ENCODE data around the gene PCNX3. TPM values are rescaled to one million over a fixed set of nuclear protein-coding genes. Genes with fewer than 3 reads are reported as not detected.
A peak's percentile ranks its signal among the peaks of the same experiment; 100 is the strongest.
"Not testable (repeated sequence)": the region's sequence is repeated elsewhere in the genome, so short reads cannot be mapped to it uniquely, and the experiment has no call there.

Gene PCNX3
- total RNA-seq, 2 experiments from 2014 or later = 40.9 to 42.6 TPM

DNA sequence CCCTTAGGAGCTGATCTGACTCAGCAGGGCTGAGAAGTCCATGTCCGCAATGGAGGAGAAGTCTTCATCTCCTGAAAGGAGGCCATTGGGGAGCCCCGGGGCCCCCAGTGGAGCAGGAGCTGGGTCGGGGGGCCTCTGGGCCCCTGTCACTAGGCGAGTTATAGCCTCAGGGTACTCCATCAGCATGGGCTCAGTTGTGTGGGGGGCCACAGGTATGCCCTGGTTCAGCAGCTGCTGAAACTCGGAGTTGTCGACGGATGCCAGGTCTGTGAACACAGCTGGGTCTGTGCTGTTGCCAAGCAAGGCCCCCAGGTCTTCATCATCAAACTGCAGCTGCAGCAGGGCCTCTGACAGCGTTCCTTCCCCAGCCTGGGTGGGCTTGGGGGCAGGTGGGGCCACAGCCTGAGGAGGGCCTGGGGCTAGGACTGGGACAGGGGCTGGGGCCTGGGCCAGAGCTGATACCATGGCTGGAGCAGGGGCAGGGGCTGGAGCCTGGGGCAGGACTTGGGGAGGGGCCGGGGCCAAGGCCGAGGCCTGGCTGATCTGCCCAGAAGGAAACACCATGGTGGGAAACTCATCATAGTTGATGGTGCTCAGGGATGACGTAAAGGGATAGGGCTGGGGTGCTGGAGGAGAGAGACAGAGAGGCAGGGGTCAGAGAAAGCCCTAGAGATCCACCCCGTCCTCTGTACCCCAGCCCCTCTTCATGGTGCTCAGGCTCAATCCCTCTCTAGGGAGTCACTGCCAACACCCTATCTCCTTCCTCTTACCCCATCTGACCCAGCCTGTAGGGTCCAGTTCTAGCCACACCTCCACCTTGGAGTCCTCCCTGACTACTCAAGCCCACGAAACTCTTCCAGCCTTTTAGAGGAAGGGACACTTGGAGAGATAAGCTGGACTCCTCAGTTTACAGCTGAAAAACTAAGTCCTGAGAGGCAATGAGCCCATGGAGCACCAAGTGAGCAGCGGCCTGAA, 39.1 kb downstream of the PCNX3 start:
- H3K27ac Mint-ChIP-seq = peak overlapping the region; percentile 62
- H3K27me3 Mint-ChIP-seq = no peaks in the 10 kb centered on the region
- no peak overlapping the region for H3K4me3 Mint-ChIP-seq
- no peaks in the 10 kb centered on the region for H3K9me3 Mint-ChIP-seq
- DNase-seq = no peak
- H3K4me1 Mint-ChIP-seq = peaks cover 41% of the 10 kb centered on the region
- H3K36me3 Mint-ChIP-seq = peaks cover 28% of the 10 kb centered on the region

DNA sequence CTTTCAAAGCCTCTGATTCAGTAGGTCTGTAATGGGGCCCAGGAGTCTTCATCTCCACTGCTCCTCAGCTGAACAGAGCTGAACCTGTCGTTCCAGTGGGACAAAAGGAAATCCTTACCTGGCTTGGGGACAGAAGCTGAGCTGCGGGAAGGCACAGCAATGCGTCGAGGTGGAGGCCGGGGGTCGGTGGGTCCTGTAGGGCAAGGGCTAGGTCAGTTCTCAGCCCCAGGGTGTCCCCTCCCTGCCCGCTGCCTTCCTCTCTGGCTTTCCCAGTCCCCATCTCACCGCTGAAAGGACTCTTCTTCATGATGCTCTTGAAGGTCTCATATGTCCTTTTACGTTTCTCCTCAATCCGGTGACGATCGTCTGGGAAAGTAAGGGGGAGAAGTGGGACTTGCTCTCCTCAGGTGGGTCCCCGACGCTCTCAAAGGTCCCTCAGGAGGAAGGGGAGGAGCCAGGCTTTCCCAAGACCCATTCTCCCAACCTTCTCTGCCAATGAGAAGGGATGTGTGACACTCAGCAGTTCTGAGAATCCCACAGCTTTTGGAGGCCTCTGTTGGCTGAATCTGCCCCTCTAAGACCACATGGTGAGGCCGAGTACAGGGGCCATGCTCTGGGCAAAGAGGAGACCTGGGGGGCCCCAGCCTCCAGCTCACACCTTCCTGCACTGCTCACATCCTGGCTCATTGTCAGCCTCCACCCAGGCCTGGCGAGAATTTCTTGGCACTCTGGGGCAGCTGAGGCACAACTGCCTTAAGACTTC, 40.2 kb downstream of the PCNX3 start:
- Mint-ChIP-seq H3K27ac (peak overlapping the region; percentile 62), H3K4me1 (peaks cover 49% of the 10 kb centered on the region)

DNA sequence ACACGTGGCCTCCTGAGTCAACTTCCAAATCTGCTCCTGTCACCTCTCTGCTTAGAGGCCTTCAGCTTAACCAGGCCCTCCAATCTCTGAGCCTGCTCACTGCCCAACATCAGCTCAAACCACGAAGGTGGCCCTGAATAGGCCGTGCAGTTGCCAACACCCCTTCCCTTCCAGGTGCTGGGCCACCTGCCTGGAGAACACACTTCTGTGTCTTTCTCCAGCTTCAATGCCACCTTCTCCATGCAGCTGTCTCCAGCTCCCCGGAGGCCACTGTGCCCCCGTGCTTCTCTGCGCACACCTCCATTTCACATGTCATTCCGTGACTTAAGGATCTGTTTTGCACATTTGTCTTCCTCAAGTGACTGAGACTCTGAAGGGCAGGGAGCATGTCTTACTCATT, 41.9 kb downstream of the PCNX3 start:
- no peak for DNase-seq
- H3K4me1 Mint-ChIP-seq = peaks cover 42% of the 10 kb centered on the region
- no peak overlapping the region for H3K4me3 Mint-ChIP-seq
- H3K27me3 Mint-ChIP-seq = no peaks in the 10 kb centered on the region
- peaks cover 36% of the 10 kb centered on the region for H3K36me3 Mint-ChIP-seq
- no peaks in the 10 kb centered on the region for H3K9me3 Mint-ChIP-seq
- peak overlapping the region; percentile 5 for H3K27ac Mint-ChIP-seq

More for the DNA sequence above, 40.2 kb downstream of the PCNX3 start:
- peaks cover 35% of the 10 kb centered on the region for H3K36me3 Mint-ChIP-seq
- no peak for DNase-seq
- no peaks in the 10 kb centered on the region for H3K27me3 Mint-ChIP-seq
- H3K4me3 Mint-ChIP-seq = no peak overlapping the region
- H3K9me3 Mint-ChIP-seq = no peaks in the 10 kb centered on the region

DNA sequence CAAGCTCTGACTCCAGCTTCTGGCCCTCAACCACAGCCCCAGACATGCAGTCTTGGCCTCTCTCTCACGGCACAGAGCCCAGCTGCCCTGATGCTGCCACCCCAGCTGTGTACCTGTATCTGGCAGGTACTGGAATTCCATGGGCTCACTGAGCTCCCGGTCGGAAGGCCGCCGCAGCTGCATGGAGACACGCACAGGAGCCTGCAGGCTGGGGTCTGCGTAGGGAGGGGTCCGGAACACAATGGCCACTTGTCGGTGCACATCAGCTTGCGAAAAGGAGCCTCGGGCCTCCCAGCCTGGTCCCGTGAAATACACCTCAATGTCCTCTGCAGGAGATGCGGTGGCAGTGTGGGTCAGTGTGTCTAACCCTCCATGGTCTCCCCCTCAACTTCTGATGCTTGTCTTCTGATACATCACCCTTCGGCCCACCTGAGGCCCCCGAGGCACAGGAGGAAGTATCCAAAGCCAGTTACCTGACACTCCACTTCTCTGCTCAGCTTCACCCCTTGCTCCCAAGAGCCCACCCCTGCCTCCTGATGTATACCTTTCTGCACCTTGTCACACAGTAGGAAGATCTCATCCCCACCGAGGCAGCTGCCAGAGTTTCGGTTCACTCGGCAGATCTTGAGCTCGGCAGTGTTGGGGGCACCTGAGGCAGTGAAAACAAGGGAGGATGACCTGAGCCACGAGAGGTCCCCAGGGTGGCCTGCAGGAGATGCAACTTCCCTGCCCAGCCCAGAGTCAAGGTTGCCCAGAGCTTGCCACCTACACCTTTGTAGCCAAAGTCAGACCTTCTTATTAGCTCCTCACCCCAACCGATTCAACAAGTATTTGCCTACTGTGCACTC, 42.8 kb downstream of the PCNX3 start:
- H3K36me3 Mint-ChIP-seq = peaks cover 36% of the 10 kb centered on the region
- no peaks in the 10 kb centered on the region for H3K9me3 Mint-ChIP-seq
- peak overlapping the region; percentile 77 for H3K27ac Mint-ChIP-seq
- DNase-seq = no peak
- peak overlapping the region; percentile 8 for H3K4me3 Mint-ChIP-seq
- peaks cover 35% of the 10 kb centered on the region for H3K4me1 Mint-ChIP-seq
- no peaks in the 10 kb centered on the region for H3K27me3 Mint-ChIP-seq

DNA sequence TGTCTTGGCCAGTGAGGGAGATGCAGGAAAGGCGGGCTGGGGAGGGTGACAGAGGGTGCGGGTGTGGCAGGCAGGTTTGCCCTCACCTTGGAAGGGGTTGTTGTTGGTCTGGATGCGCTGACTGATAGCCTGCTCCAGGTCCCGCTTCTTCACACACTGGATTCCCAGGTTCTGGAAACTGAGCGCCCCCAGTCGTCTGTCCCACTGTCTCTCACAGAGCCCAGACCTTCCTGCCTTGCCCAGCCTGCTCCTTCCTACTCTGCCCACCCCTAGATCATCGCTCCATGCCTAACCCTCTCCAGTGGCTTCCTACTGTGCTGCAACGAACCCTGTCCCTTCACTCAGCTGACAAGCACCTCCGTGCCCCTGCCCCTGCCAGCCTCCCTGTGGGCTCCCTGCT, 44.5 kb downstream of the PCNX3 start:
- Mint-ChIP-seq H3K9me3 (no peaks in the 10 kb centered on the region), H3K4me1 (peaks cover 33% of the 10 kb centered on the region), H3K27ac (peak overlapping the region; percentile 66), H3K4me3 (peak overlapping the region; percentile 16), H3K36me3 (peaks cover 29% of the 10 kb centered on the region), H3K27me3 (no peaks in the 10 kb centered on the region)
- DNase-seq = no peak

DNA sequence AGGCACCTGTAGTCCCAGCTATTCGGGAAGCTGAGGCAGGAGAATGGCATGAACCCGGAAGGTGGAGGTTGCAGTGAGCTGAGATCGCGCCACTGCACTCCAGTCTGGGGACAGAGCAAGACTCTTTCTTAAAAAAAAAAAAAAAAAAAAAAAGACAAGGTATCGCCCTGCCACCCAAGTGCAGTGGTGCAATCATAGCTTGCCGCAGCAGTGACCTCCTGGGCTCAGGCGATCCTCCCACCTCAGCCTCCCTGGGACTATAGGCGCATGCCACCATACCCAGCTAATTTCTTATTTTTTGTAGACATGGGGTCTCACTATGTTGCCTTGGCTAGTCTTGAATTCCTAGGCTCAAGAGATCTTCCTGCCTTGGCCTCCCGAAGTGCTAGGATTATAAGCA, 45.3 kb downstream of the PCNX3 start:
- H3K27ac Mint-ChIP-seq = peak overlapping the region; percentile 51

DNA sequence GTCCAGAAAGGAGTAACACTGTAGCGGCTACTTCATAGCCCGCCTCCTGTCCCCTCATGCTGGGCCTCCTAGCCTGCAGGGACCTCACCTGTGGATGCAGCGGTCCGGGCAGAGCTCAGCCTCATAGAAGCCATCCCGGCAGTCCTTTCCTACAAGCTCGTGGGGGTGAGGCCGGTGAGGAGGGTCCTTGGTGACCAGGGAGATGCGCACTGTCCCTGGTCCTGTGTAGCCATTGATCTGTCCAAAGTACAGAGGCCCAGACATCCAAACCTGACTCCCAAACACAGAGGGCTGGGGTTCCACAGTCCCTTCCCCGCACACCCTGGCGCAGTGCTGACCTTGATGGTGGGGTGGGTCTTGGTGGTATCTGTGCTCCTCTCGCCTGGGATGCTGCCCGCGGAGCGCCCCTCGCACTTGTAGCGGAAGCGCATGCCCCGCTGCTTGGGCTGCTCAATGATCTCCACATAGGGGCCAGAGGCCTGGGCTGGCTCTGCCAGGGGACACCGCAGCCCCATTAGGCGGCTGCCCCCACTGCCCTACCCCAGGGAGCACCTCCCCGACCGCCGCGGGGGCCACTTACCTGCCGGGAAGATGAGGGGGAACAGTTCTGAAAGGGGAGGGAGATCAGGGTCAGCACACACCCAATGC, 46.1 kb downstream of the PCNX3 start:
- H3K4me1 Mint-ChIP-seq = peaks cover 30% of the 10 kb centered on the region
- peaks cover 27% of the 10 kb centered on the region for H3K36me3 Mint-ChIP-seq
- H3K27me3 Mint-ChIP-seq = no peaks in the 10 kb centered on the region
- no peaks in the 10 kb centered on the region for H3K9me3 Mint-ChIP-seq
- peak overlapping the region; percentile 75 for H3K27ac Mint-ChIP-seq
- DNase-seq = no peak
- peak overlapping the region; percentile 86 for H3K4me3 Mint-ChIP-seq

More for the DNA sequence above, 45.3 kb downstream of the PCNX3 start:
- not testable (repeated sequence) for H3K9me3 Mint-ChIP-seq, H3K27me3 Mint-ChIP-seq, DNase-seq
- peaks cover 30% of the 10 kb centered on the region for H3K4me1 Mint-ChIP-seq
- H3K4me3 Mint-ChIP-seq = peak overlapping the region; percentile 86
- H3K36me3 Mint-ChIP-seq = peaks cover 27% of the 10 kb centered on the region

DNA sequence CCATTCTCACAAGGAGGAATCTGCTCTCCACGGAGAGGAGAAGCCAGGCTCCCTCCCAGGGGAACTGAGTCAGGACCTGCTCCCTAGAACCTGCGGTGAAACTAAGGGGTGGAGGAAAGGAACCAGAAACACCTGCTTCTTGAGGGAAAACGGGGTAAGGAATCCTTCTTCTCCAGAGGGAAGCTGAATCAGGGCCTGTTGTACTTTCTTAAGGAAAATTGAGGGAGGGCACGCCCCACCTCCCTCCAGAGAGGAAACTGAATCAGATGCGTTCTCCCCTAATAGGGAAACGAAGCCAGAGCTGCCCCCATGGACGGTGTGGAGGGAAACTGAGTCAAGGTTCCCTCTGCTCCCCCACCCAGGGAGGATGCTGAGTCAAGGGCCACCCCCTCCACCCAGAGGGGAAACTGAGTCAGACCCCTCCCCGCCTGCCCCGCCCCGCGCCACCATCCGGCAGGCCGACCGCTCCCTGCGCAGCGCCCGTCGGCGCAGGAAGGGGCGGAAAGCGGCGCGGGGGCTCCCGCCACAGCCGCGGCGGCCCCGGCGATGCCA, 46.7 kb downstream of the PCNX3 start:
- DNase-seq = no peak
- Mint-ChIP-seq H3K4me3 (peak overlapping the region; percentile 86), H3K9me3 (no peaks in the 10 kb centered on the region), H3K4me1 (peaks cover 30% of the 10 kb centered on the region), H3K36me3 (peaks cover 25% of the 10 kb centered on the region), H3K27me3 (no peaks in the 10 kb centered on the region), H3K27ac (peak overlapping the region; percentile 75)

DNA sequence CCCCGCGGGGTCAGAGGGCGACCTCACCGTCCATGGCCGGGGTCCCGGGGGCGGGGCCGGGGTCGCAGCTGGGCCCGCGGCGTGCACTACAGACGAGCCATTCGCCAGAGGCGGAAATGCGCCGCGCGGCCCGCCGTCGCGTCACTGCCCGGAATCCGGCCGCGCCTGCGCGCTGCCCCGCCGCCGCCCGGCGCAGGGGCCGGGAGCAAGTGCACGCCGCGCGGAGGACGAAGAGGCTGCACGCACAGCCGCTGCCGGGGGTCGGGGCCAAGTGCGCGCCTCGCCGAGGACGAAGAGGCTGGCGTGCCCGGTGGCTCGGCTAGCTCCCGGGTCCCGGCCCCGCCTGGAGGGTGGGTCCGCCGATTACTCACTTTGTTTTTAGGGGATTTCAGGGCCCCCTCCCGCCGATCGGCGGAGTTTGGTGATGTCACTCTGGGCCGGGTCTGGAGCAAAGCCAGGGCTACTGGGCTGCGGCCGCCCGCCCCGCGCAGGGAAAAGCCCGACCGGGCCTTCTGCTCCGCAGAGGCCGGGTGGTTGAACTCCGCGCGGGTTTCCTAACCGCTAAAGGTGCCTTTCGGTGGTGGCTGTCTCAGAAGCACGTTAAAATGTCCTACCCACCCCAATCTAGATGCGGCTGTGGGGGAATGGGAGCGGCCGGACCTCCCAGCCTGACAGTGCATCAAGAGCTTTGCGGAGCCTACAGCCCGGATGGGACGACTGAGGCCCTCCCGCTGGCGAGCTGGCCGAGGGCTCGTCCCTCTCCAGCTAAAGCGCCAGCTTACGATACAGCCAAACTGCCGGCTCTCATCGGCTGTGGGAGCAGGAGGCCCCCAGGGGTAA, 47.4 kb downstream of the PCNX3 start, which contains the start of gene RELA:
RELA (minus strand) TSS at position 118 of the 840 bp plus-strand sequence; CDS start at position 34, 84 bp downstream.
- Mint-ChIP-seq H3K27ac (peak within 1 kb of the TSS; percentile 95), H3K4me3 (peak within 1 kb of the TSS; percentile 89)

DNA sequence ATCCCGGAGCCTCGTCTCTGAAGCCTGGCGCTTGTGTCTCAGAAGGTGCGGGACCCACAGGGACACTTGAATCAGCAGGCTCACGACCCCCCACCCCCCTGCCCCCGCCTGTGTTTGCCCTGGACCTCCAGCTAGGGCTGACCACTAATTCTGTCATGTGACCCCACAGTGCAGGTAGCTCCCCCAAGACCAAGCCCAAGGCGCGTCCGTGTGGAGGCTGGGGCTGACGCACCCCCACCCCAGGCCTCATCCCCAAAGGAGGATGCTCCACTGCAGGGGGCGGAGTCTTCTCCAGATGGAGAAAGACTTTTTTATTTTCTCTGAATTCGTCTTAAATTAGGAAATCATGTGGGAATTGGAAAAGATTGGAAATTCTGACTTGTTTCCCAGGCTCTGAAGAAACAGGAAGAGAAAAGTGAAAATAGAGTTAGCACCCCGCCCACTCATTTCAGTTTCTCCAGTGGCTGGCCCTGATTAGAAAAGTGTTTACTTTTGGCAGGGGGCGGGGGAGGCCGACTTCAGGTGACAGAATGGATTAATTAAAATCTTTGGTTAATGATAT, 48.1 kb downstream of the PCNX3 start:
- peak overlapping the region; percentile 89 for H3K4me3 Mint-ChIP-seq
- peaks cover 19% of the 10 kb centered on the region for H3K36me3 Mint-ChIP-seq
- H3K4me1 Mint-ChIP-seq = peaks cover 27% of the 10 kb centered on the region
- H3K27me3 Mint-ChIP-seq = no peaks in the 10 kb centered on the region
- peak overlapping the region; percentile 95 for H3K27ac Mint-ChIP-seq
- H3K9me3 Mint-ChIP-seq = no peaks in the 10 kb centered on the region
- peak; percentile 55 for DNase-seq

More for the DNA sequence above, 47.4 kb downstream of the PCNX3 start, which contains the start of gene RELA:
- Mint-ChIP-seq H3K4me1 (peaks cover 30% of the 10 kb centered on the region), H3K27me3 (no peaks in the 10 kb centered on the region), H3K36me3 (peaks cover 23% of the 10 kb centered on the region), H3K9me3 (no peaks in the 10 kb centered on the region)
- DNase-seq = peak; percentile 97

DNA sequence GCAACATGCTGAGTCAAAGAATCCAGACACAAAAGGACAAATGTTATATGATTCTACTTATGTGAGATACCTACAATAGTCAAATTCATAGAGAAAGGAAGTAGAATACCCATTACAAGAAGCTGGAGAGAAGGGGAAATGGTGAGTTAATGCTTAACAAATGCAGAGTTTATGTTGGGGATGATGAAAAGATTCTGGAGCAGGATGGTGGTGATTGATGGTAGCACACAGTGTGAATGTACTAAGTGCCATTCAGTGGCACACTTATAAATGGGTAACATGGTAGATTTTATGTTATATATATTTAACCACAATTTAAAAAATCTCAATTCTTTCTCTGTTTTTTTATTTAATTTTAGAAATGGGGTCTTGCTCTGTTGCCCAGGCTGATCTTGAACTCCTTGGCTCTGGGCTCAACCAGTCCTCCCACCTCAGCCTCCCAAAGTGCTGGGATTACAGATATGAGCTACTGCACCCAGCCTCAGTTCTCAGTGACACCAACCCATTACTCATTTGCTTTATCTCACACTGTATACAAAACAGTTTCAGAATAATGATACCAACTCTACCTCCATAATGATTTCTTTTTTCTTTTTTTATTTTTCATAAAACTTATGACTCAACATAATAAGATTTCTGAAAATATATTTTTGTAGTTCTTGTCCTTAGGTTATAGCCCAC, 56.7 kb downstream of the PCNX3 start:
- no peak overlapping the region for H3K4me3 Mint-ChIP-seq
- H3K27me3 Mint-ChIP-seq = no peaks in the 10 kb centered on the region
- H3K4me1 Mint-ChIP-seq = peaks cover 6% of the 10 kb centered on the region
- DNase-seq = no peak
- H3K27ac Mint-ChIP-seq = no peak overlapping the region
- H3K9me3 Mint-ChIP-seq = no peaks in the 10 kb centered on the region
- no peaks in the 10 kb centered on the region for H3K36me3 Mint-ChIP-seq

DNA sequence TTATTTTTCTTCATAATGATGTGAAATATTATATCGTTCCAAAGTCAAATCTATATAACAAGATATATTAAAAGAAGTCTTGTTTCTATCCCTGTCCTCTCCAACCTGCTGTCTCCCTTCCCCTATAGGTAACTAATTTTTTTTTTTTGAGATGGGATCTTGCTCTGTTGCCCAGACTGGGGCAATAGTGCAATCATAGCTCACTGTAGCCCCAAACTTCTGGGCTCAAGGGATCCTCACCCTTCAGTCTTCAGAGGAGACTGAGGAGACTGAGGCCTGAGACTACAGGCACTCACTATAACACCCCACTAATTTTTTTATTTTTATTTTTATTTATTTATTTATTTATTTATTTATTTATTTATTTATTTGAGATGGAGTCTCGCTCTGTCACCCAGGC, 57.4 kb downstream of the PCNX3 start:
- no peak for DNase-seq
- Mint-ChIP-seq H3K27me3 (no peaks in the 10 kb centered on the region), H3K36me3 (no peaks in the 10 kb centered on the region), H3K4me1 (peaks cover 6% of the 10 kb centered on the region), H3K9me3 (no peaks in the 10 kb centered on the region), H3K27ac (no peak overlapping the region), H3K4me3 (no peak overlapping the region)

Measured in activated naive CD8-positive, alpha-beta T cell treated with anti-CD3 and anti-CD28 coated beads for 36 hours (primary cell).